ENCODE measurements around the gene ABCC5.
"Not testable (repeated sequence)": the region's sequence is repeated elsewhere in the genome, so short reads cannot be mapped to it uniquely, and the experiment has no call there.

ABCC5 gene

DNA sequence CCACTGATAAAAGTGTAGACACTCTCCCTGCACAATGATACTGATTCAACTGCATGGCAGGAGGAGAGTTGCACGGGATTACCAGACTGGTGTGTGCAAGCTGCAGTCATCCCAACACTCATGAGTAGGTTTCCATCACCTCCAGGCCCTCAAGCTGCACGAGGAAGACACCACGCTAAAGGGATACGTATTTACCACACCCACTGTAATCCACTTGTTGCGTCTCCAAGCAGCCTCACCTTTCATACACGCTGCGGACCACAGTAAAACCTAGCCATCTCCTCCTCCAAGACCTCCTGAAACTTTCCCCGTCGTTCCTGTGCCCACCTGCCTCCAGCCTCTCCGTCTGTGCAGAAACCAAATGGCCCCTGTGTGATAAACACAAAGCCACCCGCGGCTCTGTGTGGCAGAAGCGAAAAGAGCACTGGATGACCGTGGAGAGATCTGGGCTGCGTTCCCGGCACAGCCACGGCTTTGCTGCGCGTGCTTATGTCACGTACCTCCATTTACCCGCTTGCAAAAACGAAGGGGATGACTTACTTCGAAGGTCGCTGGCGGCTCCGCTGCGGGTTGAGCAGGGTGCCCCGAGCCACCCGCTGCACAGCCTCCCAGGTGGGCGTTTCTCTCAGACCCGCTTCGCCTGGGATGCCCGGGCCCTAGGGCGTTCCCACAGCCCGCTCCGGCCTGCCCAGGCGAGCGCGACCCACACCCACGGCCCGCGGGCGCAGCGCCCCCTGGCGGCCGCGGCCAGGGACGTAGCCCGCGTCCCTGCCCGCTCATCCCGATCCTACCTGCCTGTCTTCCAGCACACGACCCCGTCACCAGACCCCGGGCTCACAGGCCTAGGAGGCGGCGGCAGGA, 643 bp downstream of the ABCC5 start:
- DNase-seq (ENCODE audit: insufficient read length, low spot score) (peak; percentile 84), FAIRE-seq (peak; percentile 28)

DNA sequence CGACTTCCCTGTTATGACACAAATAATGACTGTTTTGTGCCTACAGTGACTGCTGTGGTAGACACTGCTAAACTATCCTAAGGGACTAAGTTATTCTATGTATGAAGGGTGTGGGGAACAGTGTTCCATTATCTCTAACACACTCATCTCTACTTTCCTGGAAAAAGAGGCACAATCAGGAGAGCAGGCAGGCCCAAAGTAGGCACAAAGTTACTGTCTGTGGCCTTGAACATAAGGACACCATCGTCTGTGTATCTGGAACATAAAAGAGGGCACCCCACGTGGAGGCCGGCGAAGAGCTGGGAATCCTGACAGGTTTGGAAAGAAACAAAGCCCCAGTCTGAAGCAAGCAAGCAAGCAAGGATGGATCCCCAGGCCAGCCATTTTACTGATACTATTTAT, 1.5 kb downstream of the ABCC5 start:
- no peak for DNase-seq (ENCODE audit: insufficient read length, low spot score)
- FAIRE-seq = no peak

DNA sequence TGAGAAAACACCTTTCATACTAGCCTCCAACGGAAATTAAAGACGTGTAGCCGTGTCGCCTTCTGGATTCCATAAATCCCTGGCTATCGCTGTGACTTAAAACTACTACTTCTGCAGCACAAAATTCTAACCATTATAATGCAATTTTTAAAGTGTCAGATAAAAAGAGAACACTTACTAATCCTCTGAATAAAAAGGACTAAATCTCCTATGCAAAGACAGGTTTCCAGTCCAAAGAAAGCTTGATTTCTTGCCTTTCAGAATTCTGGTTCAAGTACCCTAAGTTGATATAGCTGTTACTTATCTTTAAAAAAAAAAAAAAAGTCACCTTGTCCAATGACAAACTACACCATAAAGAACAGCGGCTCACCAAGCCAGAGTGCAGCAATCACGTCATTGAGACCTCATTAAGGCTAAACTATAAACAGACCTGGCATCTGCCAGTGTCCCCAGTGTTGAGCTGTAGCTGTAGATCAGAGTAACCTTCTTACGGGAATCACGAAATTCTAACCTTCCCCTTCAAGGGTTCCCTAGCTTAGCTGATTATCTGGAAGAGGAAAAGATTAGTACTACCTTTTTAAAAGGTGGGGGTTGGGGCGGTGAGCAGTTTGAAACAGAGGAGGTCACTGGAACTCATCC, 2.2 kb downstream of the ABCC5 start:
- FAIRE-seq (no peak), DNase-seq (ENCODE audit: insufficient read length, low spot score) (no peak)

GRCh38 chr3:184011937-184012889, 5.5 kb downstream of the ABCC5 start:
- DNase-seq (ENCODE audit: insufficient read length, low spot score) (no peak), FAIRE-seq (no peak)

DNA sequence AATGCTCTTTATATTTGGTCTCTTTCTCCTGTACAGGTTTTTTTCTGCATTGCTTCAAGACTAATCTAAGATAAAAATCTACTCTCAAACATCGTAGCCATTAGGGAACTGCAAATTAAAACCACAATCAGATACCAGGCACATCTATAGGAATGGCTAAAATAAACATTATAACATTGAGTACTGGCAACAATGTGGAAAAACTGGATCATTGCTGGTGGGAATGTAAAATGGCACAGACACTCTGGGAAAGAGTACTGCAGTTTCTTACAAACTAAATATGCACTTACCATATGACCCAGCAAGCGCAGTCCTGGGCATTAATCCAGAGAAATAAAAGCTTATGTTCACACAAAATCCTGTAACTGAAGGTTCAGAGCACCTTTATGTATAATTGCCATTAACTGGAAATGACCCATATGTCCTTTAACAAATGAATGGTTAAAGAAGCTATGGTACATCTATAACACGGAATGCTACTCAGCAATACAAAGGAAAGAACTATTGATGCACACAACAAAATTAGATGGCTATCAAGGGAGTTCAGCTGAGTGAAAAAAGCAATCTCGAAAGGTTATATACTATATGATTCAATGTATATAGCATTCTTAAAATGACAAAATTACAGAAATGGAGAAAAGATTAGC, 6.3 kb downstream of the ABCC5 start:
- FAIRE-seq (no peak), DNase-seq (ENCODE audit: insufficient read length, low spot score) (no peak)

GRCh38 chr3:184008161-184008560, 9.5 kb downstream of the ABCC5 start:
- FAIRE-seq (no peak), DNase-seq (ENCODE audit: insufficient read length, low spot score) (no peak)

DNA sequence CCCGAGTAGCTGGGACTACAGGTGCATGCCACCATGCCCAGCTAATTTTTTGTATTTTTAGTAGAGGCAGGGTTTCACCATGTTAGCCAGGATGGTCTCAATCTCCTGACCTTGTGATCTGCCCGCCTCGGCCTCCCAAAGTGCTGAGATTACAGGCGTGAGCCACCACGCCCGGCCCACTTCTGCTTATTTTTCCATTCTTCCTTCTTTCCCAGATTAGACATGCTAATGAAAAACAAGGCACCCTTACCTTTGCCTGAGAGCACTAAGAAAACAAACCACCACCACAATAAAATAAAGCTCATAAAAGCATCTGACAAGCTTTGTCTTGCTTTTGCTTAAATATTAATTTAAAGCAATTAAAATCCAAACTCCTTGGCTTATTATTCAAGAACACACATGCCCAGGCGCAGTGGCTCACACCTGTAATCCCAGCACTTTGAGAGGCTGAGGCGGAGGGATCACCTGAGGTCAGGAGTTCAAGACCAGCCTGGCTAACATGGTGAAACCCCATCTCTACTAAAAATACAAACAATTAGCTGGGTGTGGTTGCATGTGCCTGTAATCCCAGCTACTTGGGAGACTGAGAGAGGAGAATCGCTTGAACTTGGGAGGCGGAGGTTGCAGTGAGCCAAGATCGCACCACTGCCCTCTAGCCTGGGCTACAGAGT, 10.4 kb downstream of the ABCC5 start:
- not testable (repeated sequence) for FAIRE-seq; DNase-seq (ENCODE audit: insufficient read length, low spot score)

DNA sequence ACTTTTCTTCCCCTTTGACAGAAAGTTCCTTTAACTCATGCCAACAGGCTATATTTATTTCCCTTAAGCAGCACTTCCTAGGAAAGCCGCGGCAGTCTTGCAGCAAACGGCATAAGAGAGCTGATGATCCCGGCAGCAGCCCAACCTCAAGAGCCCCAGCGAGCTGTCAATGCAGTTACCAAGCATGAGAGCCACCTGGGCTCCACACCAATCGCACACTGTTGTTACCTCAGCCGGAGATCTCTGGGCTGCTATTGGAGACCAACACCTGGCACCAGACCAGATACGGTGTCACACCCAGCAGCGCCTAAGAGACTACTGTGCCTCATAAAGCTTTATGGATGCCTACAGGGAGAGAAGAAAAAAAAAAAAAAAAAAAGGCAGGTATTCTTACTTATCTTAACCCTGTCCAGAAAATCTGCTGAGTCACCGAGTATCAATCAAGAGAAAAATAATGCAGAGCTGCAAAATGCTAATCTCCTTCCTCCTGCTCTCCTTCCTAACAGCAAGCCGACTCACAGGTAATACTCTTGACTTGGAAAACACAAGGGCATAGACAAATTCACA, 11.7 kb downstream of the ABCC5 start:
- DNase-seq (ENCODE audit: insufficient read length, low spot score) (no peak), FAIRE-seq (no peak)

GRCh38 chr3:184004476-184004875, 13.2 kb downstream of the ABCC5 start:
- no peak for FAIRE-seq
- DNase-seq (ENCODE audit: insufficient read length, low spot score) = no peak

DNA sequence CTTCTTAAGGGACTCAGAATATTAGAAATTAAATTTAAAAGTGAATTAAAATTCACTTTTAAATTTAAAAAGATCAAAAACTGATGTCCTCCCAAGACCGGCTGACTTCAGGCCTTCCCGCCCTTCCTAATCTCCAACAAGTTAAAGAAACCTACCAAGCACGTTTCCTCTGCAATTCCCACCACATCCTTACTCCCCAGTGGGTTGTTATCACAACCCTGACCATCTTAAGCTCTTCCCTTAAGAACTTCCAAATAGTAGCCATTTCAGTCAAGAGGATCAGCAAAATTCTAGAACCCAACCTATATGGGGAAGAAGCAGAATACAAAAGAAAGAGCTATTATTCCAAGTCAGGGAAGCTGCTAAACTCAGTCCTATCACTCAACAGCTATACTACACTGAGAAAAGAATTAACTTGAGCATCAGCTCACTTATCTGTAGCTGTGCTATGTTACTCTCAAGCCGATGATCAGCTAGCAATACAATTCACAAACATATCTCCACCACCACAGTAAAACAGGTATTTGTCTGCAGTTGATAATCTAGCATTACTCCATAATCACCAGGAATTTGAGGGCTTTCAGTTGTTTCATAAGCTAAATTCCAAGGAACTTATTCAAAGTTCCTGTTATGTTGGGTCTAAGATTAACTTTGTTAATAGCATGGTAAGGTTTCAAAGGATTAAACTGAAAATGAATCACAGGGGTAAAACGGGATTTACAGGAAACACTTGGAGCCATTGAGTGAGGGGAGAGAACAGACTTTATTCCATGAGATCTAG, 14.3 kb downstream of the ABCC5 start:
- no peak for FAIRE-seq
- DNase-seq (ENCODE audit: insufficient read length, low spot score) = no peak

DNA sequence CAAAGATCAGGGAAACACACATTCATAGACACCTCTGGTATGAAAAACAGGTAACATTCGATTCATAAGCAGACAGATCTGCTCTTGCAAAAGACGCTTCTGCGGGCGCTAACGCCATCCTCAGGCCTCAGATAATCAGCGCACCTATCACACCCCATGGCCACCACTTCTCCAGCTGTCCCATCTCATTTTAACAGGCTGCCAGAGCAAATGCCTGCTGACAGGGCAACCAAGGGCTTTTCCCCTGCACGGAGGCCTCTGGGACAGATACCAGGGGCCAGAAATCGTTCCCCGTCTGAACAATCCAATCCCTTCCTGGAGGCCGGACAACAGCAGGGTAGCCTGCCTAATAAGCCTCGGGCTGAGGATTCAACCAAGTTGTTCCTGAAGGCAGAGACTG, 15.2 kb downstream of the ABCC5 start:
- FAIRE-seq = no peak

GRCh38 chr3:184001761-184002160, 15.9 kb downstream of the ABCC5 start:
- FAIRE-seq = no peak
- DNase-seq (ENCODE audit: insufficient read length, low spot score) = no peak

More for the DNA sequence above, 15.2 kb downstream of the ABCC5 start:
- DNase-seq (ENCODE audit: insufficient read length, low spot score) = no peak

DNA sequence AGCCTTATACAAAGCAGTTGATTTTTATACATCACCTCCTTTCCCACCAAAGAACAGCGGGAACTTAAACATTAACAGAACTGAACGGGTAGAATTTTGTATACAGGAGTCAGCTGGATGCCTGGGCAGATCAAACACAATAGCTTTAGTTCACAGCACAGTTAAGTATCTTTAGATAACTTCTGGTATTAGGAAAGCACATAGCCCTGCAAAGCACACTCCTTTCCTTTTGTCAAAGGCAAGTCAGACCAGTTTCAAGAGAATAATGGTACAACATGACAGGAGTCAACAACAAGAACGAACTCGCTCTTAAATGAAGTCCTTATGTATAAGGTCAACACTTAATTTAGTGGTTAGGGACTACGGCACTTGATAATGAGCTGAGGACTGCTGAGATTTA, 26.3 kb downstream of the ABCC5 start:
- DNase-seq (ENCODE audit: insufficient read length, low spot score) (no peak), FAIRE-seq (no peak)

- FAIRE-seq = no peak
- DNase-seq (ENCODE audit: insufficient read length, low spot score) = peak; percentile 55
Measured at GRCh38 chr3:183988216-183988790, 29.4 kb downstream of the ABCC5 start.

DNA sequence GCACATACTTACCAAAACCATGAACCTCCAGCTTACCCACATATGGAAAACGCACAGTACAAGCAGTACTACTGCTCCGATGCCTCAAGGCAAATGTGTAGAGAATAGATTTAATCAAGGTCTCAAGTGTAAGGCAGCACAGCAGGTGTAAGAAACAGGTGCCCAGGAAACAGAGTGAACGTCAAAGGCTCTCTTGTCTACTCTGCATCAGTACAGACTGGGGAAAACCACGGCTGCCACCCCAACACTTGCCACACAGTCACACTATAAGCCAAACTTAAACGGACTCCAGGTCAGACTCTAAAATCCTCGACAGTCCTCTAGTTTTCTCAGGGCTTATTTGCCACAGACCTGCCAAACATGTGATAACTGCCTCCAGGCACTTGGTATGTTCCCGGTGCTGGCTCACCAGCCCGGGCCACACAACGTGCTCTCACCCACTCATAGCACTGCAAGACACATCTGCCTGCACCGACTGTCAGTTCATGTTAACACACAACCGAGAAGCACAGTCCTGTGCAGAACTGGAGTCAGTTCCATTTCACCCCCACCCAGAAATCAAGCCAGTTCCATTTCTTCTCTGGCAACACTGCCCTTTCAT, 30.6 kb downstream of the ABCC5 start:
- FAIRE-seq (no peak), DNase-seq (ENCODE audit: insufficient read length, low spot score) (no peak)

GRCh38 chr3:183984749-183985729, 32.6 kb downstream of the ABCC5 start:
- DNase-seq (ENCODE audit: insufficient read length, low spot score) (no peak), FAIRE-seq (no peak)

DNA sequence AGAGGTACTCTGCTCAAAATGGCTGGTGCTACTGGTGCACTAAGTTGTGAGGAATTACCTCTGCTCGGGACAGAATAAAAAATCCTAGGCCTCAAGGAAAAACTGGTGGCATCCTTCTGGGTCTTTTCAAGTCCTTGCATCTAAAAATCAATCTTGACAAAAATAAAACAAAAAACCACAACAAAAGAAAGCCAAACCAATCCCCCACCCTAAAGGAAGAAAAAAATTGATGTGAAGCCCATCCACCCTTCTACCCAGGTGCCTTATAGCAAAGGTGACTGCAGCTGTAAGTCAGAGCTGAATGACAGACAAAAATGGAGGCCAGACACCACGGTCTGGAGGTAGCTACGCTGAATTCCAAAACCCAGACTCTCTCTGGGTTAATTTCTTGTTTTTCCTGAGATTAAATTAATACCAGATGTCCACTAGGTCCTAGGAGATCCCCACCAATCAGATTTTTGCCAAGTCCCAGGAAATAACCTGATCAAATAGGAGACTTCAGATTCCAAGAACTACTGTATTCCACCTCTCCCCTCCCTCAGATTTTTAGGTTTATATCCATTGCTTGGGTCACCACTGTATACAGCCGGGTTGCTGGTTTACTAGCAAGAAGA, 33.5 kb downstream of the ABCC5 start:
- DNase-seq (ENCODE audit: insufficient read length, low spot score) (no peak), FAIRE-seq (no peak)
